Activated CD8-positive, alpha-beta memory T cell treated with anti-CD3 and anti-CD28 coated beads, Interleukin-2, amount 50 U/mL, for 4 hours (primary cell): Measurements from ENCODE around the gene GRK3.

Experiments
- DNase-seq: peaks from one replicate; pipeline ENCODE4 v3.0.0-alpha.2; 2020

Gene GRK3

DNA sequence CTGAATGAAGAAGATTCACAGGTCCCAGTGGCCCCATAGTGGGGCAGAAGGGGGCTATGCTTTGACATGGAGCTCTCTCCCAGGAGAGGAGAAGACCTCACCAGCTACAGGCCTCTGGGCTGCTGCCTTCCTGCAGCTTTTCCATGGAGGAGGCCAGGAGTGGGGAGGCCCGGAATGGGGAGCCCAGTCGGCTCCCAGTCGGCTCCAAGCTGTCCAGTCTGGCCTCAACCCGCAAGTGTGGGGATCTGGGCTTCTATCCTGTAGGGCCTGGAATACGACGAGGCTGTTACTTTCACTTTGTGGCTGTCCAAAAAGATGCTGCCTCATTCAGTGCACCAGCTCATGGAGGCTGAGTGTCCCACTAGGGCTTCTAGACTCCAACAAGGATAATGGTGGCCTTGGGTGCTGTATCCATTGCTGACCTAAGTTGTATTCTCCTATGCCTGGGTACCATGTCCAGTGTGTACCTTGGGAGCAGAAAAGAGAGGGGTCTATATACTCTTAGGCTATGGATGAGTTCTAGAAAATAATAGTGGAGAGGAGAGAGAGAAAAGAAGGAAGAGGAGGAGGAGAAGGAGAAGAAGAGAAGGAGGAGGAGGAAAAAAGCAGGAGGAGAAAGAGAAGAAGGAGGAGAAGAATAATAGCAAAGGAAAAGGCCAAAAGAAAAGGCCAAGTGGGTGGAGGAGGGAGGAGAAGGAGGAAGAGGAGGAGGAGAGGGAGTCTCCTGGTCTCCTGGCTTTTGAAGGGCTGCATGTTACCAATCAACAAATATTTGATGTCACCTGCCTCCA lies 178.6 kb downstream of the GRK3 start:
- no peak for DNase-seq

DNA sequence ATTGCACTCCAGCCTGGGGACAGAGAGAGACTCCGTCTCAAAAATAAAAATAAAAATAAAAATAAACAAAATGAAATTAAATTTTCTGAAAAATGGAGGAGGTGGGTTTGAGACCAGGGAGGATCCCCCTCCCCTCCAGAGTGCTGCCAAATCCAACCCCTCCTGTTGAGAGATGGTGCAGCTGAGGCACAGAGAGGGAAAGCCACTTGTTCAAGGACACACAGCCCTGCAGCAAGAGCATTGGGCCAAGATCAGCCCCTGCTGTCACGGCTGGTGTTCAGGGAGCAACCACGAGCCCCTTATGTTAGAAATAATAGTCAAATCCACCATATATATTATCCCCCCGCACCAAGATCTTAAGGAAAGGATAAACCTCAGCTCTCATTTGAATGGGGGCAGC lies 180.2 kb downstream of the GRK3 start:
- no peak for DNase-seq

DNA sequence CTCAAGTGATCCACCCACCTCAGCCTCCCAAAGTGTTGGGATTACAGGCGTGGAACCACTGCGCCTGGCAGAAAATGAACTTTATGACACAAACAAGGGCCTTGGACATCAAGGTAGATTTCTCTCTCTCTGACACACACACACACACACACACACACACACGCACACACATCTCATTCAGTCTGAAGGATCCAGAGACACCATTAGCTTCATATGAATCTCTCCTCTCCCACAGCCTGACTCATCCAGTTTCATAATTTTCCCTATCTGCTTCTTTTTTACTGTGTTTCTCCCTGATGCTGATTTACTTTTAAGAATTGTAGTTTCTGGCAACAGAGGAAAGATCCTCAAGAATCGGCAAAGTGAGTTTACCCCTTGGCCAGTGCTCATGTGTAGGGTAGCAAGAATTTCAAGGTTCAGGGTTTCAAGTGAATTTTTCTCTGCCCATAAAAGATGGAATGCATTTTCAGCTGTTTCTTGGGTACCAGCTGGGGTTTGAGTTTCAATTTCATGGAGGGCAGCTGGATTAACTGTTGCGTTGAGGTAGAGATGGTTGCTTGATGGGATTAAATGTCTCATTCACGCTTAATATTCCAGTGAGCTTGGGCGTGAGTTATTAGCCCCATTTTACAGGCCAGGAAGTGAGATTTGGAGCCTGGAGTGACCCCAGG lies 181.0 kb downstream of the GRK3 start:
- DNase-seq, result no peak

DNA sequence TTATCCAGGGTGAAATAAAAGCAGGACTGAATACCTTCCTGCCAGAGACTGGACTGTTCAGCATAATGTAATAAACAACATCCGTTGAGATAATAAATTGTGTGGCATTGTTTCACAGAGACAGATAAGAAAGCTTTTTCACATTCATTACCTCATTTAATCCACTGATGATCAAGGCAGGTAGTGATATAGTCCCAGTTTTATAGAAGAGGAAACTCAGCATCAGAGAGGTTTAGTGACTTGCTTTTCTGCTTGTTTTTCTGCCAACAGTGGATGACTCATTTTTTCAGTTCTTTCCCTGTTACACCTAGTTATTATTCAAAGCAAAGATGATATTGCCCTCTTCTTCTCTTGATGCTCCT lies 181.5 kb downstream of the GRK3 start:
- no peak for DNase-seq

DNA sequence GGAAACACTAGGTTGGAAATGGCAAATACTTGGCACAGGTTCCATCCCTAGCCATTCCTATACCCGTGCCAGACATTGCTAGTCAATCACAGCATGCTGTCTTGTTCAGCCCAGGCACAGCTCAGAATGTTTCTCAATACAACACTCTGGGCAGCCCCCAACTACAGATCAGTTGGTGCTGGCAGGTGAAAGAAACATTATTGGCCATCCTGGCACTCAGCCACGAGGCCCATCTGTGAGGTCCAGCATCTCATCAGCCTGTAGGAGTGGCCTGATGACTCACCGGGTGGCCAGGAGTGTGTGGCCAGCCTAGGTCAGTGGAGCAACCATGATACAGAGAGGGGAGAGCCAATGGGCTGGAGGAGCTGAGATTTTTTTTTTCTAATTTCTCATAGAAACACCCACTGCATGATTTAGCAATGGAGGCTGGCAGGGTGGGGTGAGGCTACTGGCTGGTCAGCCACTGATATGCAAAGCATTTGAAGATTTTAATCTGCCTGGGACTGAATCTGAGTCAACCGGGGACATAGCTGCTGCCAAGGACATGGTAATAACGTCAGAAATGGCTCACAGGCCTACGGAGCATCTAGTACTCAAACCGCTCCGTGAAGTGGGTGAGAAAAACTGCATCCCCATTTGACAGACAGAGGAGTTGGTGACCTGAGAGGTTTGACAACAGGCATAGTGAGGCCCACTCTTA lies 182.9 kb downstream of the GRK3 start:
- DNase-seq, result no peak

DNA sequence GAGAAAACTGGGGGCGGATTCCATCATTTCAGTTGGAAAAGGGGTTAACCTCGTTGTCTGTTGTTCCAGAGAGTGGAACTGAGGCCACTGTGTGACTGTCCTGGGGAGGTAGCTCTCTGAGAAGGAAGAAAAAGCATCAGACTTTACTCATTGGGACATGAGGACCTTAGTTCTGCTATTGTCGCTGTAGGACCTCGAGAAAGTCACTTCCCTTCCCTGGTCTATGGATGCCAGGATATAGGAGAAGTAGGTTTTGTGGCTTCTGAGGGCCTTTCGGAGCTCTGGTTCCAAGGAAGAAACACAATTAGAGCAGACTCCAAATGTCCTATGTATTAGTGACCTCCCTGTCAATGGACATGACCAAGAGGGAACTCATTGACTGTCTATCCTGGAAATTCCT lies 183.7 kb downstream of the GRK3 start:
- no peak for DNase-seq

DNA sequence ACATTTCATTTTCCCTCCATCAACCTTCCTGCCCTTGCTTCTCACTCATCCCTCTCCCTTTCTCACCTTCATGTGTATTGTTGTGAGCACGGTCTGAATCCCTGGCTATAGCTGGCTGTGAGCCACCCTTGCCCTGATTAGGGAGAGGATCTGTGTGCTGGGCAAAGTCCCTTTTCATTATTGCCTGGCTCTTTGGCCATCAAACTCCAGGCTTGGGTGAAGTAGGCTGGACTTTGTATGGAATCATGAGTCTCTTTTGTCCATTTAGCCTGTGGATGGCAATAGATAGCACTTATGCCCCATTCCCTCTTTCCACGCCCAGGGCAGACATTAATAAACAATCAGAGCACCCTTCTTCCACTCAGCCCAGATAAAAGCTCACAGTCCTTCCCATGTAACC lies 184.2 kb downstream of the GRK3 start:
- no peak for DNase-seq

DNA sequence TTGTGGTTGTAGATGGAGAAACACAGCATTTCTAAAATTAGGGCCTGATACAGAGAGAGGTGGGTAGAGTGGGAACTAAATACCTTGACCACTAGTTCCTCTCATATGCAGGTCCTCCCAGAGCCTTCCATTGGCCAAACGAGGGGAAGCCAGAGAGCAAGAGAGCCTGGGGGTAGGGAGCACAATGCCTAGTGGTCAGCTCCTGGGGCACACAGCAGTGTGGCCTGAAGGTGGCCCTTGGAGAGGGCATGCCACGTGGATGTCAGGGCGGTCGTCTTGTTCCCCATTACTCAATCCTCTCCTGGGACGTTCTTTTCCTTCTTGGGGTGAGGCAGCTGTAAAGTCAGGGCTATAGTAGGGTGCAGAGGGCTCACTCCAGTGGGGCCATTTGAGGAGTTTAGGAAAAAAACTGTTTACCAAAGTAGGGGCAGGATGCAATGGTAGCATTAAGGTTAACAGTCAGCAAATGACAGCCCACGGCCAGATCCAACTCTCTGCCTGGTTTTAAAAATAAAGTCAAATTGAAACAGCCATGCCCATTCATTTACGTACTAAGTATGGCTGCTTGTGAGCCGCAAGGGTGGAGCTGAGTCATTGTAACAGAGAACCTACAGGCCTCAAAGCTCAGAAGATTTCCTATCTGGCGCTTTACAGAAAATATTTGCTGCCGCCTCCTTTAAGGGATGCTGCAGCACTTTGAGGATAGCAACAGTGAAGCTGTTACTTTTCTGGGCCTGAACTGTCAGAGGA lies 185.1 kb downstream of the GRK3 start:
- no peak for DNase-seq

DNA sequence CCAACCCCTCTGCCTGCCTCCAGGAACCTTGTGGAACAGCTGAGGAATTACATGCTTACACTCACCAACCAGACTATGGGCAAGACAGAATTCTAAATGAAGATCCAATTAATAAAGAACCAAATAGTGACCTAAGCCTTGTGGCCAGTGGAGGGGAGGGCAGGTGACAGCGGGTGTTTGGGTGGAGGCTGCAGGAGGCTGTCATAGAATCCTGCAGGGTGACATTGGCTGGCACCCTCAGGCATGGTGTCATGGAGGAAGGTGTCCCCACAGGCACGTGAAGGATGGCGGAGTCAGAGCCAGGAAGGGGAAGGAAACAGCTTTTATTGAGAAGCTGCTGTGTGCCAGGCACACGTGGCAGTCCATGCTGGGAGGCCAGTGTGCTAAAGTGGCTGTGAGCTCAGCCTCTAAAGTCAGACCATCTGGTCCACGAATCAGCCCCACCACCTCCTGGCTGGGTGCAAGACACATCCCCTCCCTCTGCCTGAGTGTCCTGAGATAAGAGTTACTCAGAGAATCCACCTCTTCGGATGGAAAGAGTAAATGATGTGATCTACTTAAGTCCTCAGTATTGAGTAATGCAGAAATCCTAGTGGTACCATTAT lies 186.2 kb downstream of the GRK3 start:
- DNase-seq, result no peak

DNA sequence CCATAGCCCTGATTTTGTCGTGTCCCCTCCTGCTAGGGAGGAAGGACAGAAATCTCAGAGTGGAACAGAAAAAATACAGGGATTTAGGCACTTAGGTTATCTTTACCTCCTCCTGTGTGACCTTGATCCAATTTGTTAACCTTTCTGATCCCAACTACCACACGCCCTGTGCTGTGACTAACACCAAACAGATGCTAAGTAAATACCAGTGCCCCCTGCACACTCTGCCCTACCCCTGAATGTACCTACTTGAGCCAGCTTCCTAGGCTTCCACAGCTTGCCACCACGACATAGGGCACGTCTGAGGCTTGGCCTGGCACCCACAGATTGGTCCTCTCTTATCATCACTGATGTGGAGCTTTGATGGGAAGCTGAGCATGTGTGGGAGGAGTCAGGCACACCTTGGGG lies 186.7 kb downstream of the GRK3 start:
- DNase-seq, result no peak

DNA sequence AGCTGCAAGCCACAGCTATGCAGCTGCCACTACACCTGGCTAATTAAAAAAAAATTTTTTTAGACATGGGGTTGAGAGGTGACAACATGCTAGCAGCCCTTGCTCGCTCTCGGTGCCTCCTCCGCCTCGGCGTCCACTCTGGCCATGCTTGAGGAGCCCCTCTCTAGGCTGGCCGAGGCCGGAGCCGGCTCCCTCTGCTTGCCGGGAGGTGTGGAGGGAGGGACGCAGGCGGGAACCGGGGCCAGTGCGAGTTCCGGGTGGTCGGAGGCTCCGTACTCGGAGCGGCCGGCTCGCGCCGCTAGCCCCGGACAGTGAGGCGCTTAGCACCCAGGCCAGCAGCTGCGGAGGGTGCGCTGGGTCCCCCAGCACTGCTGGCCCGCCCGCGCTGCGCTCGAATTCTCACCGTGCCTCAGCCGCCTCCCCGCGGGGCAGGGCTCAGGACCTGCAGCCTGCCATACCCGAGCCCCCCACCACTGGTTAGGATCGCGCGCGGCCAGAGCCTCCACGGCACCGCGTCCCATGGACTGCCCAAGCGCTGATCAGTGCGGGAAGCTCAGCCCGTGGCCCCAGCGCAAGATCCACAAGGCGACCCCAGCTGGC lies 188.2 kb downstream of the GRK3 start:
- DNase-seq, result no peak

DNA sequence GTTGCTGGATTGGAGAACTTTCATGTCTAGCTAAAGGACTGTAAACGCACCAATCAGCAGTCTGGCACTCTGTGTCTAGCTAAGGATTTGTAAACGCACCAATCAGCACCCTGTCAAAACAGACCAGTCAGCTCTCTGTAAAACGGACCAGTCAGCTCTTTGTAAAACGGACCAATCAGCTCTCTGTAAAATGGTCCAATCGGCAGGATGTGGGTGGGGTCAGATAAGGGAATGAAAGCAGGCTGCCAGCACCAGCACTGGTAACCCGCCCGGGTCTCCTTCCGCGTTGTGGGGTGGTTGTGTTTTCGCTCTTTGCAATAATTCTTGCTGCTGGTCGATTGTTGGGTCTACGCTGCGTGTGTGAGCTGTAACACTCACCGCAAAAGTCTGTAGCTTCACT lies 188.8 kb downstream of the GRK3 start:
- no peak for DNase-seq

DNA sequence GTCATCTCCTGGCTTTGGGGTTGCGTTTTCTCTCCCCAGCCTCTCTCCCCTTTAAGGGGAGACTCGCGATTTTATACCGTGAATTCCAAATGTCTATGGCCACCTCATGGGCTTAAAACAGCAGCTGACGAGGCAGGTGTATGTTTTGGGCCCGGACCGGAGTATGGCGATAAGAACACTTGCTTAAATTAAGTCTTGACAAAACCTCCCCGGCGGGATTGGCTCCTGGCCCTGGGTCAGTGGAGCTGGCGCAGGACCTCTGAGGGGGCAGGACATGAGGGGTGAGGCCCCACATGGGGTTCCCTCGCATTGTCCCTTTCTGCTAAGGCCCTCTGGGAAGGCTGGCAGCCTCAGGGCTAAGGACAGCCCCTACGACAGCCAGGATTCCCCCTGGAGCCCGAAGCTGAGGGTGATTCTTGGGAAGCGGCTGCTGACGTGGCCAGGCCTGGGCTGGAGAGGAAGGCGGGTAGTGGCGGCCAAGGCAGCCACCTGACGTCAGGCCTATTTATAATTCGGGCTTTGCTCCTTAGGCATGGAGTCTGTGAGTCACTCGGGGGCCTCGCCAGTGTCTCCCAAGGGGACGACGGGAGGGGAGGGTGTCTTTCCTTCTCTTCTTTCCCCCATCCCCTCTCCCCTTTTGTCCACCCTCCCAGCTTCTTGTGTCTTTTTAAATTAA lies 190.2 kb downstream of the GRK3 start:
- no peak for DNase-seq

DNA sequence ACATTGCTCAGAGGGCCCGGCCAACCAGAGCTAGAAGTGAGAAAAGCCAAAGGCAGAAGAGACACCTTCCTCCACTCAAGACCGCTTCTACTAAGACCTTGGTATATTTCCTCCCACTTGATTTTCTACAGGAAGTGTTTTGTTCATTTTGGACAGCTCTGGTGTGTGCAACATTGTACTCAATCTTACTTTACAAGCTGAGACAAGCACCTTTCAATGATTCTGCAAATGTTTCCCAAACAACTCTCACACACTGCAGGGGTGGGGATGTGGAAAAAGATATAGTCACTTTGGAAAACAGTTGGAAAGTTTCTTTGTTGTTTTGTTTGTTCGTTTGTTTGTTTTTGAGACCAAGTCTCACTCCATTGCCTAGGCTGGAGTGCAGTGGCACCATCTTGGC lies 193.2 kb downstream of the GRK3 start:
- no peak for DNase-seq

DNA sequence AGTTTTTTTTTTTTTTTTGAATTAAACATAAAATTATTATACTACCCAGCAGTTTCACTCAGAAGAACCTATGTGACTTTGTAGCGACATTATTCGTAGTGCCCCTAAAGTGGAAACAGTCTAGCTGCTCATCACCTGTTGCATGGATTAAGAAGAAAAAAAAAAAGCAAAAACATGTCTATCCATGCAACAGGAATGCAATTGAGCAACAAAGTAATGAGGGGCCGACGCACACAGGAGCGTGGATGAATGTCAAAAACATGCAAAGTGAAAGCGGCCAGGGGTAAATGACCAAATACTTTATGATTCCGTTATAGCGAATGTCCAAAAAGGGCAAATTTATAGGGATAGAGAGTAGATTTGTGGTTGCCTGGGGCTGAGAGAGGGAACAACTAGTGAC lies 193.8 kb downstream of the GRK3 start:
- DNase-seq, result no peak

DNA sequence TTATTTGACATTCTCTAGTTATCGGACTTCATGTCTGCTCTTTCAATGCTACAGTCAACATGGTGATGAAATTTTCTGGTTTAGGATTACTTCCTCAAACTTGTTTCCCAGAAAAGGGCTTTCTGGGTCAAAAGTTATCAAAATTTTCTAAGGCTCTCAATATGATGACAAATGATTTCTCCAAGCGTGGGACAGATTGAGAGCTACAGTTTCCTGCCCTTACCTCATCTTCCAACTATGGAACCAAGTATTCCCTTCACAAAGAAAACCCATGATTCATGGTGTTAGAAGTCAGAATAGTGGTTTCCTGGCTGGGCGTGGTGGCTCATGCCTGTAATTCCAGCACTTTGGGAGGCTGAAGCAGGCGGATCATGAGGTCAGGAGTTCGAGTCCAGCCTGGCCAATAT lies 195.4 kb downstream of the GRK3 start:
- no peak for DNase-seq

DNA sequence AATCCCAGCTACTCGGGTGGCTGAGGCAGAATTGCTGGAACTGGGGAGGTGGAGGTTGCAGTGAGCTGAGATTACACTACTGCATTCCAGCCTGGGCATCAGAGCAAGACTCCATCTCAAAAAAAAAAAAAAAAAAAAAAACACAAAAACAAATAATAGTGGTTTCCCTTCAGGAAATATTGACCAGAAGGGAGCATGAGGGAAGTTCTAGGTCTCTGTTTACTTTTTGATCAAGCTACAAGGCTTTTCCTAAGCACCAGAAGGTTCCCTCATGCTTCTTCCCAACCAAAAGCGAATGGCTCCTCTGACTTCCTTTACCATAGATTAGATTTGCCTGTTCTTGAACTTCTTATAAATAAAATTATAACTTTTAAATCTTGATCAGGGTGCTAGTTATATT lies 195.8 kb downstream of the GRK3 start:
- DNase-seq, result no peak

DNA sequence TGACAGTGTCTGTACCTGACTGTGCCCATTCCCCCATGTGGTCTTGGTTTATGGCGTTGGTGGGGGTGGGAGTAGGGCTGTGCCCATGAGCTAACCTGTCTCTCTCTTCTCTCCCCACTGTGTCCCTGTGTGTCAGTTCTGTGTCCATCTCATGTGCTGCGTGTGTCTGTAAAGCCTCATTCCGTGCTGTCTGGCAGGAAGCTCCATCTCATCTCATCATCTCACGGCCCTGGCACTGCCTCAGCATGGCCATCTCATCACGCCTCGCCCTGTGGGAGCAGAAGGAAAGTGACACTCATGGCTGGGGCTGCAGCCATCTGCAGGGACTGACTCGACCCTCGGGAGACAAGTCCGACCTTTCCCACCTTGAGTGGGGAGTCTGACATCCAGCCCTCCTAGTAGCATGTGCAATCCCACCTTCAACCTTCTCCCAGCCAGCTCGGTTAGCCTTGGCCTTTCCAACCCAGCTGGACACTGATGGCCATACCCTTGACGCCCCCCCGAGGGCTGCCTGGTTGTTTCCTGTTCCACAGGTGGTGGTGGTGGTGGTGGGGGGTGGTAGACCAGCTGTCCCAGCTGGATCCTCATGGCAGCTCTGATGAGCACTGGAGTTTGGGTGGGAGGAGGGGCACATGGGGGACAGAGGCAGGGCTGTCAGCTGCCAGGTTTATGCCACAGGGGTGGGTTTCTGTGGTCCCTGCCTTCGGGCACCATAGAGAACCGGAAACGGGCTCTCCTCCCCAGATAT lies 196.5 kb downstream of the GRK3 start:
- no peak for DNase-seq

DNA sequence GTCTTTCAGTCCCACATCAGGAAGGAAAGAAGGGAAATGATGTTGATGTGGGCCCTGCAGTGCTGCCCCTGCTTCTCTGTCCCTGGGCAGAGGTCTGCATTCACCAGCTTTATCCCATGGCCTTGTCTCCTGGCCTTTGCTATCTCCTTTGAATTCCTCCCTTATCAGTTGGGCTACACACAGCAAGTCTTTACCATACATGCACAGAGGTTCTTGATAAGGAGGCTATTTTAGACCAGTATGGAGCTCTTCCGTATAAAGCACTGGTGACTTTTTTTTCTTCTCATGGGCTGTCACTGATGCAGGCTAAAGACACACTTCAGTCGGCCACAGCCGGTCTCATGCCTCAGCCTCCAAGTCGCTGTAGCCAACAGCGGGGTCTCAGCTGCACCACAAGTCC lies 197.7 kb downstream of the GRK3 start:
- DNase-seq, result no peak

DNA sequence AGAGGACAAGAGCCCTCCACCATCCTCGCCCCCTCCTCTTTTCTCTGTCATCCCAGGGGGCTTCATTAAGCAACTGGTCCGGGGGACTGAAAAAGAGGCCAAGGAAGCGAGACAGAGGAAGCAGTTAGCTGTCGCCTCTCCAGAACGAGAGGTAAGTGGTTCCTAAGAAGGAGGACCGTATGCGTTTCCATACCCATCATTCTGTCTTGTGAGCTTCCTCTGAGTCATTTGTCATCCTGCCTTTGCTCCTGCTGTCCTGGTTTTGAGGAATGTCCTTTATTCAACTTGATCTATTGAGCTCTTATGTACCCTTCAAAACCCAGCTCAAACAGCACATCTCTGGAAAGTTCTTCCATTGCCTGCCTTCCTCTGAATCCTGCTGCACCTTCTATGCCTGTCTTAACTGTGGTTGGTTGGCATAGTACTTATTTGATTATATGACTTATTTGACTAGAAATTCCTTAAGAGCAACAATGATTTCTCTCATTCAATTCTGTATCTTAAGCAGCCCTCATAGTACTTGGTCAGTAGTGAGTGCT lies 198.8 kb downstream of the GRK3 start:
- DNase-seq, result no peak
